ENCODE data around the gene BSCL2. TPM values are rescaled to one million over a fixed set of nuclear protein-coding genes. Genes with fewer than 3 reads are reported as not detected.

Gene BSCL2
- total RNA-seq, 1 experiment from 2014 or later: 97.2 TPM

DNA sequence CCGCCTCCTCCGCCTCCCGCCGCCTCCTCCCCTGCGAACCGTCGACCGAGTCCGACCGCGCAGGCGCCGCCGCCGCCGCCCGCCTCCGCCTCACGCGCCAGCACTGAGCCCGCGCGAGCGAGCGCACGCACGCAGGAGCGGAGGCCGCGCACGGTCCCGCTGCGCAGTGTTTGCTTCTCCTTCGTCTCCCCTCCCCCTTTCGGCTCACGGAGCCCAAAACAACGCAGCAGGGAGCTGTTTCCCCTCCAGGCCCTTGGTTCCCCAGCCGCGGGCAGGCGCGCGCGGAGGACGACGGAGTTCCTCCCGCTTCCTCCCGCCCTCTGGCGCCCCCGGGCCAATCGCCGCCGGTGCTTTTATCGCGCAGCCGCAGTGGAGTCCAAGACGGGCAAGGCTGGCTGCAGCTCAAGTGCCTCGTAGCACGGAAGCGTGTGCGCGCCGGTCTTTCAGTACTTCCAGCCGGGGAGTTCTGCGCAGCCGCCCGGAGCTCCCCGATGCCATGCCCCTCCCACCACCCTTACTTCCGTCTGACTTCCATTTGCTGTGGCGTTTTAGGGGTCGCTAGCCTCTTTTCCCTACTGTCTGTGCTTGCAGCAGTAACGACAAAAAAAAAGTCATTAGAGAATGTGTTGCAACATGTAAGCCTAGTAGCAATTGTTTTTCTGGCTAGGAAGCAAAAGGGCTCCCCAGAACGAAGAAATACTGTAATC lies 20.1 kb upstream of the BSCL2 start, which contains the start of gene HNRNPUL2 (continued):
- TF ChIP-seq TEAD1 (CRISPR knock-in tag; IDR thresholded peaks at IDR 0.05) (peak; percentile 84; the same call in 1 of the 2 replicates), ZNF232 (CRISPR knock-in tag; IDR thresholded peaks at IDR 0.05) (peak; percentile 88; the same call in 1 of the 2 replicates), ZNF317 (CRISPR knock-in tag; IDR thresholded peaks at IDR 0.05; ENCODE audit: borderline replicate concordance, low read depth) (peak; percentile 7; the same call in 1 of the 2 replicates), ELF4 (CRISPR knock-in tag; IDR thresholded peaks at IDR 0.05; ENCODE audit: low read depth) (0 out of 2 replicates have a peak, but pooled peaks have one; percentile 41), CREB1 (CRISPR knock-in tag; IDR thresholded peaks at IDR 0.05) (peak; percentile 84), ATF1 (CRISPR knock-in tag; IDR thresholded peaks at IDR 0.05) (no peak), FOXP1 (CRISPR knock-in tag; IDR thresholded peaks at IDR 0.05; ENCODE audit: borderline replicate concordance) (peak; percentile 86)
- TF ChIP-seq, protein P1, sequence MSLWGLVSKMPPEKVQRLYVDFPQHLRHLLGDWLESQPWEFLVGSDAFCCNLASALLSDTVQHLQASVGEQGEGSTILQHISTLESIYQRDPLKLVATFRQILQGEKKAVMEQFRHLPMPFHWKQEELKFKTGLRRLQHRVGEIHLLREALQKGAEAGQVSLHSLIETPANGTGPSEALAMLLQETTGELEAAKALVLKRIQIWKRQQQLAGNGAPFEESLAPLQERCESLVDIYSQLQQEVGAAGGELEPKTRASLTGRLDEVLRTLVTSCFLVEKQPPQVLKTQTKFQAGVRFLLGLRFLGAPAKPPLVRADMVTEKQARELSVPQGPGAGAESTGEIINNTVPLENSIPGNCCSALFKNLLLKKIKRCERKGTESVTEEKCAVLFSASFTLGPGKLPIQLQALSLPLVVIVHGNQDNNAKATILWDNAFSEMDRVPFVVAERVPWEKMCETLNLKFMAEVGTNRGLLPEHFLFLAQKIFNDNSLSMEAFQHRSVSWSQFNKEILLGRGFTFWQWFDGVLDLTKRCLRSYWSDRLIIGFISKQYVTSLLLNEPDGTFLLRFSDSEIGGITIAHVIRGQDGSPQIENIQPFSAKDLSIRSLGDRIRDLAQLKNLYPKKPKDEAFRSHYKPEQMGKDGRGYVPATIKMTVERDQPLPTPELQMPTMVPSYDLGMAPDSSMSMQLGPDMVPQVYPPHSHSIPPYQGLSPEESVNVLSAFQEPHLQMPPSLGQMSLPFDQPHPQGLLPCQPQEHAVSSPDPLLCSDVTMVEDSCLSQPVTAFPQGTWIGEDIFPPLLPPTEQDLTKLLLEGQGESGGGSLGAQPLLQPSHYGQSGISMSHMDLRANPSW (CRISPR knock-in tag; conservative IDR thresholded peaks at IDR 0.05; ENCODE audit: low read depth): no peak
- TF ChIP-seq, protein P2, sequence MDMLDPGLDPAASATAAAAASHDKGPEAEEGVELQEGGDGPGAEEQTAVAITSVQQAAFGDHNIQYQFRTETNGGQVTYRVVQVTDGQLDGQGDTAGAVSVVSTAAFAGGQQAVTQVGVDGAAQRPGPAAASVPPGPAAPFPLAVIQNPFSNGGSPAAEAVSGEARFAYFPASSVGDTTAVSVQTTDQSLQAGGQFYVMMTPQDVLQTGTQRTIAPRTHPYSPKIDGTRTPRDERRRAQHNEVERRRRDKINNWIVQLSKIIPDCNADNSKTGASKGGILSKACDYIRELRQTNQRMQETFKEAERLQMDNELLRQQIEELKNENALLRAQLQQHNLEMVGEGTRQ (CRISPR knock-in tag; IDR thresholded peaks at IDR 0.05): peak; percentile 49; the same call in 1 of the 2 replicates

DNA sequence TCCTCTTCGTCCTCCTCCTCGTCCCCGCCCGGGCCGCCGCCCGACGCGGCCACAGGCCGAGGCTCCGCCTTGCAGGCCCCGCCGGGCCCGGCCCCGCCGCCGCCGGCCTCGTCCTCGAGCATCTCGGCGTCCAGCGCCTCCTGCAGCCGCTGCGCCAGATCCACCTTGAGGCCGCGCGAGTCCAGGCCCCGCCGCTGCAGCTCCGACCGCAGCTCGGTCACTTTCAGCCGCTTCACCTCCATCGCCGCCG lies 19.6 kb upstream of the BSCL2 start:
- DNase-seq (ENCODE audit: low spot score): no peak
- no peaks in the 10 kb centered on the region for H3K9me3 Mint-ChIP-seq
- H3K36me3 Mint-ChIP-seq: peaks cover 43% of the 10 kb centered on the region
- peak overlapping the region; percentile 98 for H3K4me3 Mint-ChIP-seq
- CTCF ChIA-PET: interaction anchor here (0.6 to 7.6 kb wide), 27 partner anchors 10 to 302 kb away, joined by 3 to 59 read pairs (median 4); partner anchors contain the start of genes BSCL2, EEF1G, GNG3 and MTA2
- H3K27me3 Mint-ChIP-seq (ENCODE audit: low read depth): peaks cover 4% of the 10 kb centered on the region; the same call in 1 of the 2 replicates
- no peak overlapping the region for H3K27ac Mint-ChIP-seq
- no peak for ATAC-seq
- TF ChIP-seq, protein P3, sequence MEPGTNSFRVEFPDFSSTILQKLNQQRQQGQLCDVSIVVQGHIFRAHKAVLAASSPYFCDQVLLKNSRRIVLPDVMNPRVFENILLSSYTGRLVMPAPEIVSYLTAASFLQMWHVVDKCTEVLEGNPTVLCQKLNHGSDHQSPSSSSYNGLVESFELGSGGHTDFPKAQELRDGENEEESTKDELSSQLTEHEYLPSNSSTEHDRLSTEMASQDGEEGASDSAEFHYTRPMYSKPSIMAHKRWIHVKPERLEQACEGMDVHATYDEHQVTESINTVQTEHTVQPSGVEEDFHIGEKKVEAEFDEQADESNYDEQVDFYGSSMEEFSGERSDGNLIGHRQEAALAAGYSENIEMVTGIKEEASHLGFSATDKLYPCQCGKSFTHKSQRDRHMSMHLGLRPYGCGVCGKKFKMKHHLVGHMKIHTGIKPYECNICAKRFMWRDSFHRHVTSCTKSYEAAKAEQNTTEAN (CRISPR knock-in tag; IDR thresholded peaks at IDR 0.05): no peak
- TF ChIP-seq TP53 (CRISPR knock-in tag; IDR thresholded peaks at IDR 0.05) (peak; percentile 74; the same call in 1 of the 2 replicates), NR1H2 (CRISPR knock-in tag; IDR thresholded peaks at IDR 0.05) (no peak)
- POLR2A ChIA-PET: interaction anchor here (0.6 to 4.2 kb wide), 20 partner anchors 11 to 154 kb away, joined by 3 to 34 read pairs (median 7); partner anchors contain the start of genes B3GAT3, BSCL2, C11orf98 and CSKMT
- H3K4me1 Mint-ChIP-seq: peaks cover 25% of the 10 kb centered on the region

DNA sequence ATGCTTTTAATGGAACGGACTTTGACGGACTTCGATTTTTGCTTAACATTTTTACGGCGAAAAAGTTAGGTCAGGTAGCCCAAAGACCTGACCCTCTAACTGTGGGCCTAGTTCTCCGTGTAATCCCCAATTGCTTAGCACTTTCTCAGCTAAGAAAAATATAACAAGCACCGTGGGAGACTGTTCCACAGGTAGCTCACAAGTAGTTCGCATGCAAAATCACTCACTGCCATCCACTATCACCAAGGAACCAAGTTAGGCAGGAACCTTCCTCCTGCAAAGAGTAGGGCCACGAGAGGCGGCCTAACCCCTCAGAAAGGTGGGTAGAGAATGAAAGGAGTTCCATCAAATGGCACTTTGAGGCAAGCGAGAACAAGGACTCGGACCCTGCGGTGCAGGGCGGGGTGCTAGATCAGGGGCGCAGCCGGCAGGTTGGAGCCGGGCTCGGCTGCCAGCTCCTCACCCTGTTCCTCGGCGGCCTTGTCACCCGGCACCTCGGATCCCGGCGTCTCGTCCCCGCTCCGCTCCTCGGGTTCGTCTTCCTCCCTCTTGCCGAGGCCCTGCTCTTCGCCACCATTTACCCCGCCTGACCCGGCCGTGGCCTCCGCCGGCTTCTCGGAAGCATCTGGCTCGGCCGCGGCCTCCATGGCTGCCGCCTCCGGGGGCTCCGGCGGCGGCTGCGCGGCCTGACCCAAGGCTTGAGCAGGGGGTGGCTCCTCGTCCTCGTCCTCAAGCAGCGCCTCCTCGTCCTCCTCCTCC lies 19.1 kb upstream of the BSCL2 start:
- ChIA-PET CTCF (interaction anchor here (1.1 to 7.6 kb wide), 9 partner anchors 27 to 166 kb away, joined by 3 to 59 read pairs (median 6); partner anchors contain the start of genes POLR2G, STX5, TAF6L and TMEM179B), POLR2A (interaction anchor here (1.0 to 4.2 kb wide), 11 partner anchors 17 to 125 kb away, joined by 3 to 34 read pairs (median 9); partner anchors contain the start of genes BSCL2, C11orf98, CSKMT and GNG3)
- Mint-ChIP-seq H3K27ac (peak overlapping the region; percentile 31), H3K9me3 (no peaks in the 10 kb centered on the region), H3K4me1 (peaks cover 25% of the 10 kb centered on the region), H3K4me3 (peak overlapping the region; percentile 98), H3K27me3 (ENCODE audit: low read depth) (peaks cover 4% of the 10 kb centered on the region; the same call in 1 of the 2 replicates), H3K36me3 (peaks cover 46% of the 10 kb centered on the region)
- DNase-seq (ENCODE audit: low spot score) (no peak), ATAC-seq (no peak)
- TF ChIP-seq ZNF263 (CRISPR knock-in tag; IDR thresholded peaks at IDR 0.05; ENCODE audit: low read depth) (peak; percentile 39; the same call in 1 of the 2 replicates), RORB (CRISPR knock-in tag; IDR thresholded peaks at IDR 0.05) (no peak)
- TF ChIP-seq, protein P4, sequence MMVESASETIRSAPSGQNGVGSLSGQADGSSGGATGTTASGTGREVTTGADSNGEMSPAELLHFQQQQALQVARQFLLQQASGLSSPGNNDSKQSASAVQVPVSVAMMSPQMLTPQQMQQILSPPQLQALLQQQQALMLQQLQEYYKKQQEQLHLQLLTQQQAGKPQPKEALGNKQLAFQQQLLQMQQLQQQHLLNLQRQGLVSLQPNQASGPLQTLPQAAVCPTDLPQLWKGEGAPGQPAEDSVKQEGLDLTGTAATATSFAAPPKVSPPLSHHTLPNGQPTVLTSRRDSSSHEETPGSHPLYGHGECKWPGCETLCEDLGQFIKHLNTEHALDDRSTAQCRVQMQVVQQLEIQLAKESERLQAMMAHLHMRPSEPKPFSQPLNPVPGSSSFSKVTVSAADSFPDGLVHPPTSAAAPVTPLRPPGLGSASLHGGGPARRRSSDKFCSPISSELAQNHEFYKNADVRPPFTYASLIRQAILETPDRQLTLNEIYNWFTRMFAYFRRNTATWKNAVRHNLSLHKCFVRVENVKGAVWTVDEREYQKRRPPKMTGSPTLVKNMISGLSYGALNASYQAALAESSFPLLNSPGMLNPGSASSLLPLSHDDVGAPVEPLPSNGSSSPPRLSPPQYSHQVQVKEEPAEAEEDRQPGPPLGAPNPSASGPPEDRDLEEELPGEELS (CRISPR knock-in tag; IDR thresholded peaks at IDR 0.05): 0 out of 2 replicates have a peak, but pooled peaks have one; percentile 23
- TF ChIP-seq, protein P5, sequence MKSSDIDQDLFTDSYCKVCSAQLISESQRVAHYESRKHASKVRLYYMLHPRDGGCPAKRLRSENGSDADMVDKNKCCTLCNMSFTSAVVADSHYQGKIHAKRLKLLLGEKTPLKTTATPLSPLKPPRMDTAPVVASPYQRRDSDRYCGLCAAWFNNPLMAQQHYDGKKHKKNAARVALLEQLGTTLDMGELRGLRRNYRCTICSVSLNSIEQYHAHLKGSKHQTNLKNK (CRISPR knock-in tag; IDR thresholded peaks at IDR 0.05): no peak
- TF ChIP-seq, protein P6, sequence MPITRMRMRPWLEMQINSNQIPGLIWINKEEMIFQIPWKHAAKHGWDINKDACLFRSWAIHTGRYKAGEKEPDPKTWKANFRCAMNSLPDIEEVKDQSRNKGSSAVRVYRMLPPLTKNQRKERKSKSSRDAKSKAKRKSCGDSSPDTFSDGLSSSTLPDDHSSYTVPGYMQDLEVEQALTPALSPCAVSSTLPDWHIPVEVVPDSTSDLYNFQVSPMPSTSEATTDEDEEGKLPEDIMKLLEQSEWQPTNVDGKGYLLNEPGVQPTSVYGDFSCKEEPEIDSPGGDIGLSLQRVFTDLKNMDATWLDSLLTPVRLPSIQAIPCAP (CRISPR knock-in tag; IDR thresholded peaks at IDR 0.05): no peak
